Measurements from ENCODE around the gene PAK3. TPM values are rescaled to one million over a fixed set of nuclear protein-coding genes. Genes with fewer than 3 reads are reported as not detected.

The PAK3 gene
- total RNA-seq, 1 donor: 0.10 TPM

DNA sequence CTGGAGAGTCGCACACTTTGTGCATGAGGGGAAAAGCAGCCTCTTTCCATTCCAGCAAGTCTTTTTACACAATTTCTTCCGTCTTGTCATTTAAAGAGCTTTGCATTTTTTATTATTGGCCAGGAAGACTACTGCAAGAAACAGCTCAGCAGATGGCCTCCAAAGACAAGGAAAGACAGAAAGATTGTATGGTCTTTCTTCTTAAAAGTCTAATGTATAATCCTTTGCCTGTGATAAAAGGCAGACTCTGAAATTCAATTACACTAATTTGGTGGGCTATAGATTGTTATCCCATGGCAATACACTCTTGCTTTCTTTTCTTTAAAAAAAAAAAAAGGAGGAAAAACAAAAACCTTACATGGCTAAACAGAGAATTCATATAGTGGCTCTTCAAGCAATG is 168.4 kb downstream of the PAK3 start:
- H3K4me1 ChIP-seq (ENCODE audit: insufficient read depth, low read length): no peaks in the 10 kb centered on the region
- no peaks in the 10 kb centered on the region for H3K27me3 ChIP-seq (ENCODE audit: insufficient read depth, low read length)
- no peaks in the 10 kb centered on the region for H3K9me3 ChIP-seq (ENCODE audit: low read depth, low read length)
- no peak overlapping the region for H3K4me3 ChIP-seq (ENCODE audit: low read length)

DNA sequence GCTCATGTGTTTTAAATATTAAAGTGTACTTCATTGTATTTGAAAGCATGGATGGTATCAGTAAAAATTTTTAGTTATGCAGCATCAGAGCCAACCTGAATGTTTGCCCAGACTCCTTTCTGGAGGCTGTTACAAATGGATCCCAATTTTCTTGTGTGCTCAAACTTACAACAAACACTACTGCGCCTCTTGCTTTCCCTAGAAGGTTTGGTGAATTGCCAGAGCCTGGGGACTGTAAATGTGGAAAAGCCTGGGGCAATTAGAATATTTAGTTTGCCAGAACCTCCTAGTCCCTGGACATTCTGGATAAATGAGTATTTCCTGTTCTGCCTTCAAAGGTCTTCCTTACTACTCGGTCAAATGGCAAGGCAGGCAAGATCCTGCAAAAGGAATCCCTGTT is 169.5 kb downstream of the PAK3 start:
- no peaks in the 10 kb centered on the region for H3K9me3 ChIP-seq (ENCODE audit: low read depth, low read length)
- no peaks in the 10 kb centered on the region for H3K27me3 ChIP-seq (ENCODE audit: insufficient read depth, low read length)
- H3K4me3 ChIP-seq (ENCODE audit: low read length): no peak overlapping the region
- no peaks in the 10 kb centered on the region for H3K4me1 ChIP-seq (ENCODE audit: insufficient read depth, low read length)

DNA sequence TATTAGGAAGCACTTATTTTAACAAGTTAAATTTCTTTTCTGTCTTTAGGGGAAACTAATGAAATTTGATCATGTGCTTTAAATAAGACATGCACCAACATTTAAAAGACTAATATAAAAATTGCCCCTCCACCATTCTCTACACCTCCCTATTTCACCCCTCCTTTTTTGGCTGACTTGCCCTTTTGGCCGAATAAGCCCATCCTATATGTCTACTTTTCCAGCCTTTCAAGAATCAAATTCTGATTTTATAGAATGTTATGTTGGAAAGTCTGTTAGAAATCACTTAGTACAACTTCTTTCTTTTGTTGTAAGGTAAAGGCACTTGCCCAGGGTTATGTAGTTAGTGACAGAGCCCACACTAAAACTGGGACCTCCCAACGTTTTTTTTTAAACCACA is 172.5 kb downstream of the PAK3 start:
- H3K27me3 ChIP-seq (ENCODE audit: insufficient read depth, low read length): no peaks in the 10 kb centered on the region
- no peak overlapping the region for H3K4me3 ChIP-seq (ENCODE audit: low read length)
- H3K9me3 ChIP-seq (ENCODE audit: low read depth, low read length): no peaks in the 10 kb centered on the region
- no peaks in the 10 kb centered on the region for H3K4me1 ChIP-seq (ENCODE audit: insufficient read depth, low read length)

GRCh38 chrX:111270339-111270738 is 174.3 kb downstream of the PAK3 start, which contains the start of gene CAPN6:
CAPN6 (minus strand) TSS chrX:111270483; CDS start chrX:111263936, 6,547 bp downstream.
- Histone ChIP-seq H3K27me3 (ENCODE audit: insufficient read depth, low read length) (no peaks in the 10 kb centered on the region), H3K9me3 (ENCODE audit: low read depth, low read length) (no peaks in the 10 kb centered on the region), H3K4me1 (ENCODE audit: insufficient read depth, low read length) (no peaks in the 10 kb centered on the region), H3K4me3 (ENCODE audit: low read length) (no peak within 1 kb of the TSS)

Other genes with a start within 250 kb of the PAK3 start
- not detected for gene CAPN6, start 174.3 kb downstream of the PAK3 start, total RNA-seq